ENCODE measurements around the gene ALPL.

ALPL gene

GRCh38 chr1:21495225-21495820 is 13.9 kb upstream of the ALPL start:
- no peak overlapping the region for H3K4me3 ChIP-seq (ENCODE audit: control insufficient read depth in 1 of 7, extremely low read depth in 1 of 7, insufficient read depth in 4 of 7, low read depth in 2 of 7, low read length in 6 of 7)
- peaks cover 0 to 18% (median 6%) of the 10 kb centered on the region in 5 experiments for H3K27me3 ChIP-seq (replicated peaks in 2 of 5; ENCODE audit: control insufficient read depth in 4 of 5, insufficient read depth in 5 of 5, low read length in 4 of 5)
- ChIA-PET POLR2A (no interaction called here), CTCF (interaction anchor here (0.9 to 1.7 kb wide), 3 partner anchors 11 to 16 kb away, joined by 3 to 7 read pairs (median 3); no protein-coding TSS in a partner anchor)
- H3K4me1 ChIP-seq (ENCODE audit: control extremely low read depth in 1 of 4, control insufficient read depth in 4 of 4, insufficient read depth in 4 of 4, low read length in 3 of 4): no peaks in the 10 kb centered on the region
- H3K9me3 ChIP-seq (ENCODE audit: control extremely low read depth in 1 of 5, control insufficient read depth in 4 of 5, insufficient read depth in 2 of 5, low read depth in 1 of 5, low read length in 4 of 5): peaks cover 0 to 3% (median 0%) of the 10 kb centered on the region in 5 experiments
- no peak for DNase-seq
- H3K27ac ChIP-seq (ENCODE audit: insufficient read depth in 1 of 2, low read depth in 1 of 2, low read length in 2 of 2, poor library complexity in 1 of 2, severe bottlenecking in 2 of 2): no peak overlapping the region
- WGBS (ENCODE audit: insufficient coverage): 92% methylated on average over 6 of the region's 7 CpGs
- no peaks in the 10 kb centered on the region for H3K36me3 ChIP-seq (ENCODE audit: control insufficient read depth in 4 of 4, insufficient read depth in 4 of 4, low read length in 3 of 4)

- Histone ChIP-seq H3K27me3 (replicated peaks in 2 of 5; ENCODE audit: control insufficient read depth in 4 of 5, insufficient read depth in 5 of 5, low read length in 4 of 5) (peaks cover 0 to 15% (median 6%) of the 10 kb centered on the region in 5 experiments), H3K4me3 (ENCODE audit: control insufficient read depth in 1 of 7, extremely low read depth in 1 of 7, insufficient read depth in 4 of 7, low read depth in 2 of 7, low read length in 6 of 7) (no peak overlapping the region), H3K27ac (ENCODE audit: insufficient read depth in 1 of 2, low read depth in 1 of 2, low read length in 2 of 2, poor library complexity in 1 of 2, severe bottlenecking in 2 of 2) (no peak overlapping the region), H3K36me3 (ENCODE audit: control insufficient read depth in 4 of 4, insufficient read depth in 4 of 4, low read length in 3 of 4) (no peaks in the 10 kb centered on the region), H3K9me3 (ENCODE audit: control extremely low read depth in 1 of 5, control insufficient read depth in 4 of 5, insufficient read depth in 2 of 5, low read depth in 1 of 5, low read length in 4 of 5) (peaks cover 0 to 3% (median 0%) of the 10 kb centered on the region in 5 experiments), H3K4me1 (ENCODE audit: control extremely low read depth in 1 of 4, control insufficient read depth in 4 of 4, insufficient read depth in 4 of 4, low read length in 3 of 4) (no peaks in the 10 kb centered on the region)
- ChIA-PET POLR2A (no interaction called here), CTCF (interaction anchor here (0.8 to 1.7 kb wide), 4 partner anchors 11 to 124 kb away, joined by 3 to 7 read pairs (median 3); no protein-coding TSS in a partner anchor)
- no peak for DNase-seq
- WGBS (ENCODE audit: insufficient coverage): 83% methylated on average over 1 of the region's 1 CpG
Measured at GRCh38 chr1:21496063-21496462, 13.2 kb upstream of the ALPL start.

- Histone ChIP-seq H3K27me3 (replicated peaks in 2 of 5; ENCODE audit: control insufficient read depth in 4 of 5, insufficient read depth in 5 of 5, low read length in 4 of 5) (peaks cover 0 to 7% (median 4%) of the 10 kb centered on the region in 5 experiments), H3K4me1 (ENCODE audit: control extremely low read depth in 1 of 4, control insufficient read depth in 4 of 4, insufficient read depth in 4 of 4, low read length in 3 of 4) (no peaks in the 10 kb centered on the region), H3K9me3 (ENCODE audit: control extremely low read depth in 1 of 5, control insufficient read depth in 4 of 5, insufficient read depth in 2 of 5, low read depth in 1 of 5, low read length in 4 of 5) (peaks cover 0 to 3% (median 0%) of the 10 kb centered on the region in 5 experiments), H3K36me3 (ENCODE audit: control insufficient read depth in 4 of 4, insufficient read depth in 4 of 4, low read length in 3 of 4) (no peaks in the 10 kb centered on the region), H3K27ac (ENCODE audit: insufficient read depth in 1 of 2, low read depth in 1 of 2, low read length in 2 of 2, poor library complexity in 1 of 2, severe bottlenecking in 2 of 2) (no peak overlapping the region), H3K4me3 (ENCODE audit: control insufficient read depth in 1 of 7, extremely low read depth in 1 of 7, insufficient read depth in 4 of 7, low read depth in 2 of 7, low read length in 6 of 7) (no peak overlapping the region)
- ChIA-PET POLR2A (no interaction called here), CTCF (interaction anchor here (0.8 to 1.7 kb wide), 3 partner anchors 10 to 125 kb away, joined by 3 to 7 read pairs (median 3); no protein-coding TSS in a partner anchor)
- 93% methylated on average over 3 of the region's 3 CpGs for WGBS (ENCODE audit: insufficient coverage)
- no peak for DNase-seq
Measured at GRCh38 chr1:21496886-21497285, 12.3 kb upstream of the ALPL start.

- Histone ChIP-seq H3K4me3 (ENCODE audit: control insufficient read depth in 1 of 7, extremely low read depth in 1 of 7, insufficient read depth in 4 of 7, low read depth in 2 of 7, low read length in 6 of 7) (no peak overlapping the region), H3K9me3 (ENCODE audit: control extremely low read depth in 1 of 5, control insufficient read depth in 4 of 5, insufficient read depth in 2 of 5, low read depth in 1 of 5, low read length in 4 of 5) (peaks cover 0 to 3% (median 0%) of the 10 kb centered on the region in 5 experiments), H3K36me3 (ENCODE audit: control insufficient read depth in 4 of 4, insufficient read depth in 4 of 4, low read length in 3 of 4) (no peaks in the 10 kb centered on the region), H3K27me3 (replicated peaks in 2 of 5; ENCODE audit: control insufficient read depth in 4 of 5, insufficient read depth in 5 of 5, low read length in 4 of 5) (peaks cover 0 to 2% (median 0%) of the 10 kb centered on the region in 5 experiments), H3K4me1 (ENCODE audit: control extremely low read depth in 1 of 4, control insufficient read depth in 4 of 4, insufficient read depth in 4 of 4, low read length in 3 of 4) (no peaks in the 10 kb centered on the region), H3K27ac (ENCODE audit: insufficient read depth in 1 of 2, low read depth in 1 of 2, low read length in 2 of 2, poor library complexity in 1 of 2, severe bottlenecking in 2 of 2) (no peak overlapping the region)
- ChIA-PET CTCF (no interaction called here), POLR2A (no interaction called here)
- WGBS (ENCODE audit: insufficient coverage): 81% methylated on average over 5 of the region's 7 CpGs
- DNase-seq: no peak
Measured at GRCh38 chr1:21497466-21498061, 11.7 kb upstream of the ALPL start.

- ChIA-PET CTCF (interaction anchor here (1.1 to 1.5 kb wide), 4 partner anchors 9 to 164 kb away, joined by 3 to 7 read pairs (median 3); no protein-coding TSS in a partner anchor), POLR2A (no interaction called here)
- no peaks in the 10 kb centered on the region for H3K36me3 ChIP-seq (ENCODE audit: control insufficient read depth in 4 of 4, insufficient read depth in 4 of 4, low read length in 3 of 4)
- WGBS (ENCODE audit: insufficient coverage): no CpG with 5 or more reads among the region's 1 CpG
- peaks cover 0 to 5% (median 1%) of the 10 kb centered on the region in 5 experiments for H3K27me3 ChIP-seq (replicated peaks in 2 of 5; ENCODE audit: control insufficient read depth in 4 of 5, insufficient read depth in 5 of 5, low read length in 4 of 5)
- DNase-seq: no peak
- H3K9me3 ChIP-seq (ENCODE audit: control extremely low read depth in 1 of 5, control insufficient read depth in 4 of 5, insufficient read depth in 2 of 5, low read depth in 1 of 5, low read length in 4 of 5): peaks cover 0 to 3% (median 0%) of the 10 kb centered on the region in 5 experiments
- no peak overlapping the region for H3K4me3 ChIP-seq (ENCODE audit: control insufficient read depth in 1 of 7, extremely low read depth in 1 of 7, insufficient read depth in 4 of 7, low read depth in 2 of 7, low read length in 6 of 7)
- no peak overlapping the region for H3K27ac ChIP-seq (ENCODE audit: insufficient read depth in 1 of 2, low read depth in 1 of 2, low read length in 2 of 2, poor library complexity in 1 of 2, severe bottlenecking in 2 of 2)
- H3K4me1 ChIP-seq (ENCODE audit: control extremely low read depth in 1 of 4, control insufficient read depth in 4 of 4, insufficient read depth in 4 of 4, low read length in 3 of 4): no peaks in the 10 kb centered on the region
Measured at GRCh38 chr1:21499283-21499950, 9.8 kb upstream of the ALPL start.

GRCh38 chr1:21503706-21504377 is 5.4 kb upstream of the ALPL start:
- Histone ChIP-seq H3K9me3 (ENCODE audit: control extremely low read depth in 1 of 5, control insufficient read depth in 4 of 5, insufficient read depth in 2 of 5, low read depth in 1 of 5, low read length in 4 of 5) (peaks cover 0 to 3% (median 0%) of the 10 kb centered on the region in 5 experiments), H3K36me3 (ENCODE audit: control insufficient read depth in 4 of 4, insufficient read depth in 4 of 4, low read length in 3 of 4) (no peaks in the 10 kb centered on the region), H3K4me3 (ENCODE audit: control insufficient read depth in 1 of 7, extremely low read depth in 1 of 7, insufficient read depth in 4 of 7, low read depth in 2 of 7, low read length in 6 of 7) (no peak overlapping the region), H3K4me1 (ENCODE audit: control extremely low read depth in 1 of 4, control insufficient read depth in 4 of 4, insufficient read depth in 4 of 4, low read length in 3 of 4) (peaks cover 0 to 5% (median 4%) of the 10 kb centered on the region in 4 experiments), H3K27ac (ENCODE audit: insufficient read depth in 1 of 2, low read depth in 1 of 2, low read length in 2 of 2, poor library complexity in 1 of 2, severe bottlenecking in 2 of 2) (no peak overlapping the region), H3K27me3 (replicated peaks in 2 of 5; ENCODE audit: control insufficient read depth in 4 of 5, insufficient read depth in 5 of 5, low read length in 4 of 5) (peaks cover 0 to 26% (median 16%) of the 10 kb centered on the region in 5 experiments)
- POLR2A ChIA-PET: no interaction called here
- DNase-seq: no peak
- 85% methylated on average over 6 of the region's 7 CpGs for WGBS (ENCODE audit: insufficient coverage)
- CTCF ChIA-PET: interaction anchor here (1.1 to 2.0 kb wide), 2 partner anchors 10 to 133 kb away, joined by 4 read pairs; no protein-coding TSS in a partner anchor

Measured in common myeloid progenitor, CD34-positive (primary cell).